HCT116 (cell line): ENCODE results near the gene TRAF3IP1.

Experiments
- CBX3 ChIP-seq: IDR thresholded peaks from 2 replicates; pipeline ENCODE4 v1.6.1; 2012; ENCODE audit warnings: low read depth
- EZH2 ChIP-seq: fragments of 200-600 bp; sonication (generic); IDR thresholded peaks from 2 replicates; pipeline ENCODE4 v1.6.1; 2017; ENCODE audit warnings: antibody characterized with exemption, mixed run types
- MAX ChIP-seq: IDR thresholded peaks from 2 replicates; pipeline ENCODE4 v1.6.1; 2012
- POLR2A ChIP-seq: IDR thresholded peaks from 2 replicates; pipeline ENCODE4 v1.7.0; 2011; ENCODE audit warnings: borderline replicate concordance; ENCODE audit not compliant: insufficient read depth, insufficient read length; ENCODE audit errors: extremely low read depth
- POLR2AphosphoS5 ChIP-seq: IDR thresholded peaks from 2 replicates; pipeline ENCODE4 v1.6.1; 2011; ENCODE audit warnings: mild to moderate bottlenecking, low read depth, low read length, moderate library complexity
- SIN3A ChIP-seq: IDR thresholded peaks from 2 replicates; pipeline ENCODE4 v1.6.1; 2012; ENCODE audit warnings: low read depth
- SP1 ChIP-seq: IDR thresholded peaks from 2 replicates; pipeline ENCODE4 v1.6.1; 2012; ENCODE audit warnings: low read depth
- YY1 ChIP-seq: IDR thresholded peaks from 2 replicates; pipeline ENCODE4 v1.6.1; 2011; ENCODE audit warnings: low read length, low read depth, moderate library complexity, mild to moderate bottlenecking; ENCODE audit not compliant: insufficient replicate concordance; ENCODE audit errors: extremely low read depth
- ZNF274 ChIP-seq: fragments of 200-500 bp; sonication (Bioruptor generic); IDR thresholded peaks from 2 replicates; pipeline ENCODE4 v1.6.1; 2014; ENCODE audit warnings: mild to moderate bottlenecking, low read depth, low read length, inconsistent platforms
- TF ChIP-seq, protein P1 (sequence below), 3 experiments: fragments of 200-600 bp in 1 of 3; sonication (generic) in 1 of 3; IDR thresholded peaks in 2 of 3; conservative IDR thresholded peaks in 1 of 3; 2 replicates each; pipeline ENCODE4 v1.5.1; 2012 to 2017; ENCODE audit warnings: low read depth in 2 of 3, low read length in 2 of 3, antibody characterized with exemption in 1 of 3, borderline replicate concordance in 1 of 3, control low read depth in 1 of 3, mild to moderate bottlenecking in 1 of 3, mixed read lengths in 1 of 3, mixed run types in 1 of 3, moderate library complexity in 1 of 3; ENCODE audit not compliant: insufficient read depth in 1 of 3
- TF ChIP-seq, protein P2 (sequence below): IDR thresholded peaks from 2 replicates; pipeline ENCODE4 v1.6.1; 2012; ENCODE audit warnings: low read depth

GRCh38 chr2:238412067-238412767, 91.9 kb downstream of the TRAF3IP1 start:
- TF ChIP-seq, protein P1, sequence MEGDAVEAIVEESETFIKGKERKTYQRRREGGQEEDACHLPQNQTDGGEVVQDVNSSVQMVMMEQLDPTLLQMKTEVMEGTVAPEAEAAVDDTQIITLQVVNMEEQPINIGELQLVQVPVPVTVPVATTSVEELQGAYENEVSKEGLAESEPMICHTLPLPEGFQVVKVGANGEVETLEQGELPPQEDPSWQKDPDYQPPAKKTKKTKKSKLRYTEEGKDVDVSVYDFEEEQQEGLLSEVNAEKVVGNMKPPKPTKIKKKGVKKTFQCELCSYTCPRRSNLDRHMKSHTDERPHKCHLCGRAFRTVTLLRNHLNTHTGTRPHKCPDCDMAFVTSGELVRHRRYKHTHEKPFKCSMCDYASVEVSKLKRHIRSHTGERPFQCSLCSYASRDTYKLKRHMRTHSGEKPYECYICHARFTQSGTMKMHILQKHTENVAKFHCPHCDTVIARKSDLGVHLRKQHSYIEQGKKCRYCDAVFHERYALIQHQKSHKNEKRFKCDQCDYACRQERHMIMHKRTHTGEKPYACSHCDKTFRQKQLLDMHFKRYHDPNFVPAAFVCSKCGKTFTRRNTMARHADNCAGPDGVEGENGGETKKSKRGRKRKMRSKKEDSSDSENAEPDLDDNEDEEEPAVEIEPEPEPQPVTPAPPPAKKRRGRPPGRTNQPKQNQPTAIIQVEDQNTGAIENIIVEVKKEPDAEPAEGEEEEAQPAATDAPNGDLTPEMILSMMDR (IDR thresholded peaks at IDR 0.05 in 2 of 3, conservative IDR thresholded peaks at IDR 0.05 in 1 of 3; ENCODE audit: borderline replicate concordance in 1 of 3, insufficient read depth in 1 of 3, low read depth in 2 of 3, low read length in 2 of 3) = no peak
- TF ChIP-seq ZNF274 (no peak), CBX3 (no peak), MAX (no peak), EZH2 (no peak), YY1 (no peak), POLR2AphosphoS5 (no peak), POLR2A (no peak), SIN3A (no peak), SP1 (no peak)
- TF ChIP-seq, protein P2, sequence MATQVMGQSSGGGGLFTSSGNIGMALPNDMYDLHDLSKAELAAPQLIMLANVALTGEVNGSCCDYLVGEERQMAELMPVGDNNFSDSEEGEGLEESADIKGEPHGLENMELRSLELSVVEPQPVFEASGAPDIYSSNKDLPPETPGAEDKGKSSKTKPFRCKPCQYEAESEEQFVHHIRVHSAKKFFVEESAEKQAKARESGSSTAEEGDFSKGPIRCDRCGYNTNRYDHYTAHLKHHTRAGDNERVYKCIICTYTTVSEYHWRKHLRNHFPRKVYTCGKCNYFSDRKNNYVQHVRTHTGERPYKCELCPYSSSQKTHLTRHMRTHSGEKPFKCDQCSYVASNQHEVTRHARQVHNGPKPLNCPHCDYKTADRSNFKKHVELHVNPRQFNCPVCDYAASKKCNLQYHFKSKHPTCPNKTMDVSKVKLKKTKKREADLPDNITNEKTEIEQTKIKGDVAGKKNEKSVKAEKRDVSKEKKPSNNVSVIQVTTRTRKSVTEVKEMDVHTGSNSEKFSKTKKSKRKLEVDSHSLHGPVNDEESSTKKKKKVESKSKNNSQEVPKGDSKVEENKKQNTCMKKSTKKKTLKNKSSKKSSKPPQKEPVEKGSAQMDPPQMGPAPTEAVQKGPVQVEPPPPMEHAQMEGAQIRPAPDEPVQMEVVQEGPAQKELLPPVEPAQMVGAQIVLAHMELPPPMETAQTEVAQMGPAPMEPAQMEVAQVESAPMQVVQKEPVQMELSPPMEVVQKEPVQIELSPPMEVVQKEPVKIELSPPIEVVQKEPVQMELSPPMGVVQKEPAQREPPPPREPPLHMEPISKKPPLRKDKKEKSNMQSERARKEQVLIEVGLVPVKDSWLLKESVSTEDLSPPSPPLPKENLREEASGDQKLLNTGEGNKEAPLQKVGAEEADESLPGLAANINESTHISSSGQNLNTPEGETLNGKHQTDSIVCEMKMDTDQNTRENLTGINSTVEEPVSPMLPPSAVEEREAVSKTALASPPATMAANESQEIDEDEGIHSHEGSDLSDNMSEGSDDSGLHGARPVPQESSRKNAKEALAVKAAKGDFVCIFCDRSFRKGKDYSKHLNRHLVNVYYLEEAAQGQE = no peak
